Parathyroid adenoma (tissue), 2 donors: ENCODE measurements around the gene QPCTL.

Experiments
- H2AFZ ChIP-seq: fragments of 300-600 bp; sonication (generic); one replicate; pipeline ENCODE4 v1.7.0; 2017; ENCODE audit warnings: antibody characterized with exemption, mild to moderate bottlenecking
- H3K27ac ChIP-seq: fragments of 300-600 bp; sonication (generic); one replicate; pipeline ENCODE4 v1.7.0; 2017
- H3K27me3 ChIP-seq: fragments of 300-600 bp; sonication (generic); one replicate; pipeline ENCODE4 v1.7.0; 2017; ENCODE audit warnings: low read length; ENCODE audit not compliant: control insufficient read depth, insufficient read depth
- H3K36me3 ChIP-seq: fragments of 300-600 bp; sonication (generic); one replicate; pipeline ENCODE4 v1.7.0; 2017; ENCODE audit warnings: low read length; ENCODE audit not compliant: control insufficient read depth, insufficient read depth
- H3K4me1 ChIP-seq: fragments of 300-600 bp; sonication (generic); one replicate; pipeline ENCODE4 v1.7.0; 2017; ENCODE audit warnings: control low read depth
- H3K4me2 ChIP-seq: fragments of 300-600 bp; sonication (generic); one replicate; pipeline ENCODE4 v1.7.0; 2017; ENCODE audit warnings: low read length
- H3K4me3 ChIP-seq: fragments of 300-600 bp; sonication (generic); one replicate; pipeline ENCODE4 v1.7.0; 2017; ENCODE audit warnings: low read depth, low read length
- H3K79me2 ChIP-seq: fragments of 300-600 bp; sonication (generic); one replicate; pipeline ENCODE4 v1.7.0; 2017; ENCODE audit warnings: control low read depth
- H3K9ac ChIP-seq: fragments of 300-600 bp; sonication (generic); one replicate; pipeline ENCODE4 v1.7.0; 2017; ENCODE audit warnings: mild to moderate bottlenecking
- H3K9me3 ChIP-seq: fragments of 300-600 bp; sonication (generic); one replicate; pipeline ENCODE4 v1.7.0; 2017; ENCODE audit warnings: low read length; ENCODE audit not compliant: control insufficient read depth
- TF ChIP-seq, protein P1 (sequence below): fragments of 300-600 bp; sonication (generic); IDR thresholded peaks from one replicate; pipeline ENCODE4 v1.7.0; 2017; ENCODE audit warnings: antibody characterized with exemption, mild to moderate bottlenecking
- donor health status: primary hyperparathyroidism.

Gene QPCTL

DNA sequence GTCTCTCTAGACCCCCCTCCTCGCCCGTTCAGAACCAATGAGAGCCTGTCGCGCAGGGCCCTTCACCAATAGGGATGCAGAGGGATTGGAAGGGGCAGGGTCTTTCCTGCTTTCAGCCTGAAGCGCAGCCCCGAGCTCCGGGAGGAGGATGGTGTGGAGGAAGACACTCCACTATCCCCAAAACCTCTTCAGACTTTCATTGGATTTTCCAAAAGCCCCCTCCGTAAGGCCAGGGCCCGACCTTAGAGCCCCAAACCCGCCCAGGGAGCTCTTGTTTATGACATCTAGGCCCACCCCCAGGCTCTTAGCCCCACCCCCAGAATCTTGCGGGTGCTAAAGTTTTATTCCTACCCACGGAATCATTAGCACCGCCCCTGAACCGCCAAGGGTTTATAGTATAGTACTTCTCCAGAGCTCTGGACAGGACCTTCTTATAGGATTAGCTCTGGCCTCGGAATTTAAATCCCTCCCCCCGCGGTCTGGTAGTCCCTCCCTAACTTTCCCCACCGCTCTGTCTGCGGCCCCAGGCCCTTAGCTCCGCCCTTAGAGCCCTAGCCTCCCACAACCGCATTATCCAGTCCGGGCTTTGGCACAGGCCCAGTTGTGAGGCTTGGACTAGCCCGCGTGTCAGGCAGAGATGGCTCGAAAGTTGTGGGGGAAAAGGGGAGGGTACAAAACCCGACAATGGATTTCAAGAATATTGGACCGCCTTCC lies 46.7 kb upstream of the QPCTL start:
- Histone ChIP-seq H3K4me1 (peaks cover 6% of the 10 kb centered on the region), H3K36me3 (no peaks in the 10 kb centered on the region), H3K4me2 (peak overlapping the region; percentile 63), H2AFZ (peak overlapping the region; percentile 70), H3K79me2 (no peaks in the 10 kb centered on the region), H3K27ac (no peak overlapping the region), H3K9ac (no peak overlapping the region), H3K4me3 (peak overlapping the region; percentile 43), H3K9me3 (no peaks in the 10 kb centered on the region), H3K27me3 (no peaks in the 10 kb centered on the region)
- TF ChIP-seq, protein P1, sequence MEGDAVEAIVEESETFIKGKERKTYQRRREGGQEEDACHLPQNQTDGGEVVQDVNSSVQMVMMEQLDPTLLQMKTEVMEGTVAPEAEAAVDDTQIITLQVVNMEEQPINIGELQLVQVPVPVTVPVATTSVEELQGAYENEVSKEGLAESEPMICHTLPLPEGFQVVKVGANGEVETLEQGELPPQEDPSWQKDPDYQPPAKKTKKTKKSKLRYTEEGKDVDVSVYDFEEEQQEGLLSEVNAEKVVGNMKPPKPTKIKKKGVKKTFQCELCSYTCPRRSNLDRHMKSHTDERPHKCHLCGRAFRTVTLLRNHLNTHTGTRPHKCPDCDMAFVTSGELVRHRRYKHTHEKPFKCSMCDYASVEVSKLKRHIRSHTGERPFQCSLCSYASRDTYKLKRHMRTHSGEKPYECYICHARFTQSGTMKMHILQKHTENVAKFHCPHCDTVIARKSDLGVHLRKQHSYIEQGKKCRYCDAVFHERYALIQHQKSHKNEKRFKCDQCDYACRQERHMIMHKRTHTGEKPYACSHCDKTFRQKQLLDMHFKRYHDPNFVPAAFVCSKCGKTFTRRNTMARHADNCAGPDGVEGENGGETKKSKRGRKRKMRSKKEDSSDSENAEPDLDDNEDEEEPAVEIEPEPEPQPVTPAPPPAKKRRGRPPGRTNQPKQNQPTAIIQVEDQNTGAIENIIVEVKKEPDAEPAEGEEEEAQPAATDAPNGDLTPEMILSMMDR = no peak

DNA sequence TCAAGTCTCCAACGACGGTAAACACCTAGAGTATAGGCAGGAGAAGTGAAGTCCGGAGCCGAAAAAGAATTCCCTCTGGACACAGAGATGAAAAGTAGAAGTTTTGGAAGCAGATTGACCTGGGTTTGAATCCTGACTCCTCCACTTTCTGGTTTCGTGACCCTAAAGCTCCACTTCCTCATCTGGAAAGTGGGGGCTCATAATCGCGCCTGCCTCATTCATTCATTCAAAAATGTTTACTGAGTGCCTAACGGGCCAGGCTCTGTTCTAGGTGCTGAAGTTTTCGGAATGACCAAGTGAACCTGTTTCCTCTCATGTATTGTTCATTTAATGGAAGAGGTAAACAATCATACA lies 46.1 kb upstream of the QPCTL start:
- Histone ChIP-seq H3K4me3 (peak overlapping the region; percentile 43), H3K4me1 (peaks cover 6% of the 10 kb centered on the region), H3K27ac (no peak overlapping the region), H3K79me2 (no peaks in the 10 kb centered on the region), H2AFZ (no peak overlapping the region), H3K9ac (no peak overlapping the region), H3K27me3 (no peaks in the 10 kb centered on the region), H3K4me2 (peak overlapping the region; percentile 63), H3K9me3 (no peaks in the 10 kb centered on the region), H3K36me3 (no peaks in the 10 kb centered on the region)
- TF ChIP-seq, protein P1 = no peak

DNA sequence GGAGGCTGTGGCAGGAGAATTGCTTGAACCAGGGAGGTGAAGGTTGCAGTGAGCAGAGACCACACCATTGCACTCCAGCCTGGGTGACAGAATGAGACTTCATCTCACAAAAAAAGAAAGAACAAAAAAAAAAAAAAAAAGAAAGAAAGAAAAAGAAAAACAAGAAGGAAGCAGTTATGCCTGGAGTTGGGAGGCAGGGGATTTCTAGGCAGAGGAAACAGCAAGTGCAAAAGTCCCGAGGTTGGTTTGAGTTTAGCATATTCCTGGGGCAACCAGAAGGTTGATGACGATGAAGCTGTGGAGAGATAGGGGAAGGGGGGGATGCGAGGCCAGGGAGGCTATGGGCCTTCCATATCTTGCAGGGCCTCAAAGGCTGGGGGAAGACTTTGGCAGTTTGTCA lies 41.7 kb upstream of the QPCTL start:
- no peaks in the 10 kb centered on the region for H3K27me3 ChIP-seq

DNA sequence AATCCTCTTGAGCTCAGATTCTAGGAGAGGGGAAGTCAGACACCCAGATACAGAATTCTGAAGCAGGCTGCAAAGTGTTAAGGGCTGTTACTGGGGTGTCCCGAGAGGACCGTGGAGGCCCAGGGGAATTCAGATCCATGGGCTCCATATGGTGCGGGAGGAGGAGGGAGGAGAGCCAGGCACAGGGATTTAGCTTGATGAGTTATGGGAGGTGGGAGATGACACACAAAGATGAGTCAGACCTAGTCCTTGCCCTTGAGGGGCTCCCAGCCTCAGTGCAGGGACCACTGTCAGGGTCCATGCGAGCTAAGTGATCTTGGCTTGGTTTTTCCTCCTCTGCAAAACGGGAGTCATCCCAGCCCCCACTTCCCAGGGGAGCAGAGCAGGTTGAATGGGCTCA lies 38.8 kb upstream of the QPCTL start:
- Histone ChIP-seq H3K9me3 (no peaks in the 10 kb centered on the region), H3K36me3 (no peaks in the 10 kb centered on the region), H3K4me2 (no peak overlapping the region), H2AFZ (no peak overlapping the region), H3K79me2 (no peaks in the 10 kb centered on the region), H3K27ac (no peak overlapping the region), H3K4me1 (no peaks in the 10 kb centered on the region), H3K4me3 (no peak overlapping the region), H3K27me3 (no peaks in the 10 kb centered on the region), H3K9ac (no peak overlapping the region)
- TF ChIP-seq, protein P1 = no peak

More for the DNA sequence above, 41.7 kb upstream of the QPCTL start:
- H3K36me3 ChIP-seq = no peaks in the 10 kb centered on the region
- no peaks in the 10 kb centered on the region for H3K79me2 ChIP-seq
- no peaks in the 10 kb centered on the region for H3K9me3 ChIP-seq
- H2AFZ ChIP-seq = no peak overlapping the region
- no peak overlapping the region for H3K9ac ChIP-seq
- H3K4me2 ChIP-seq = no peak overlapping the region
- H3K27ac ChIP-seq = no peak overlapping the region
- TF ChIP-seq, protein P1 = no peak
- H3K4me3 ChIP-seq = no peak overlapping the region
- no peaks in the 10 kb centered on the region for H3K4me1 ChIP-seq

DNA sequence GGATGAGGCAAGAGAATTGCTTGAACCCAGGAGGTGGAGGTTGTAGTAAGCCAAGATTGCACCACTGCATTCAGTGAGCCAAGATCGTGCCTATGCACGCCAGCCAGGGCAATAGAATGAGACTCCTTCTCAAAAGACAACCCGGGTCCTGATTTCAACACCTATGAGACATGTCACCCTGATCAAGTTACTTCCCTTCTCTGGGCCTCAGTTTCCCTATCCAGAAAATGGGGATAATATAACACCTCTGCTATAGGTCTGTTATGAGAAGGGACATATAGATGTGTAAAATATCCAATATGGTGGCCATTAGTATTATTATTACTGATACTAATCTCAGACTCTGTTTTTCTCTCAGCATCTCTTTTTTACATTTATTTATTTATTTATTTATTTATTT lies 37.4 kb upstream of the QPCTL start:
- Histone ChIP-seq H3K36me3 (no peaks in the 10 kb centered on the region), H3K79me2 (no peaks in the 10 kb centered on the region), H3K4me1 (no peaks in the 10 kb centered on the region), H3K4me3 (no peak overlapping the region), H3K9me3 (no peaks in the 10 kb centered on the region), H3K27me3 (no peaks in the 10 kb centered on the region), H3K9ac (no peak overlapping the region), H2AFZ (no peak overlapping the region), H3K4me2 (no peak overlapping the region), H3K27ac (no peak overlapping the region)
- TF ChIP-seq, protein P1 = no peak
